AG20443 (cell line): Measurements from ENCODE around the gene OR2A7.
"Not testable (repeated sequence)": the region's sequence is repeated elsewhere in the genome, so short reads cannot be mapped to it uniquely, and the experiment has no call there.

Experiments
- DNase-seq: peaks from one replicate; pipeline ENCODE4 v3.0.0; 2012; ENCODE audit warnings: low spot score, mixed read lengths

Gene OR2A7

DNA sequence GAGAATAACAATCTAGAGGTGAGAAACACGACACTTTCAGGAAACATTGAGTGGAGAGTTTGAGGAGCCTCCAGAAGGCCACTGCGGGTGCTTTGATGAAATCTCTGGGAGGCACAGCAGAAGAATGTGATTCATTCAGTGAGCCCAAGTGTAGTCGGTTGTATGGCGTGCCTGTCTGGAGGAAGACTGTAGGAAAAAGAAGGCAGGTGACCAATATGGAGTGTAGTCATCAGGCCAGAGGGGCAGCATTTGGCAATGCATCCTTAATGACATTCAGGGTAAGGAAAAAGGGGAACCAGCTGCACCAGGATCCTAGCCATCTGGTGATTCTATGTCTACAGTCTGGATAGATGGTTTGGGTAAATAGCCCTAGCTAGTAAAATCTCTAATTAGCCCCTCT is 12.3 kb downstream of the OR2A7 start:
- DNase-seq = not testable (repeated sequence)

DNA sequence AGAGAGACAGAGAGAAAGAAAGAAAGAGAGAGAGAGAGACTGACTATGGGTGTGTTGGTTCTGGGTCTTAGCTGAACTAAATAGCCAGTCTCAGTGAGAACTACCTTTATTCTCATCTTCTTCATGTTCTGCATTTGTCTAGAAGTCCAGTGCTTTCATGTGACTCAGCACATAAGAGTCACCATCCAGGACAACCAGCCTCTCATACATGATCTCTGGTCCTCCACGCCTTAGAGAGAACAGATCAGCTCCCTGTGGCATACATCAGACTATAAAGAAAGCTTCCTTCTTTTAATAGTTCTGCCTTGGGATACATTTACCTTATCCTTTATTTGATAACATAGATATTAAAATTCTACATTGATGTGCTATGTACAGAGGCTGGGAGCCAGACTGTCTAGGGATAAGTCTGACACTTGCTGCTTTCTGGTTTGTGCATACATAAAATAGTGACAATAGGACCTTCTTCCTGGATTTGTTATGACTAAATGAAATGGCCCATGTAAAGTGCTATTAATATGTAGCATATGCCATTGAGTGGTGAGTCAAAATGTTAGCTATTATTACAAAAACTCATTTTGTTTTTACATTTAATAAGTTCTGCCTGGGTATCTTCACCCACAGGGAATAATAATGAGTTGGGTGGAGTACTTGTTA is 16.8 kb downstream of the OR2A7 start:
- DNase-seq = not testable (repeated sequence)

DNA sequence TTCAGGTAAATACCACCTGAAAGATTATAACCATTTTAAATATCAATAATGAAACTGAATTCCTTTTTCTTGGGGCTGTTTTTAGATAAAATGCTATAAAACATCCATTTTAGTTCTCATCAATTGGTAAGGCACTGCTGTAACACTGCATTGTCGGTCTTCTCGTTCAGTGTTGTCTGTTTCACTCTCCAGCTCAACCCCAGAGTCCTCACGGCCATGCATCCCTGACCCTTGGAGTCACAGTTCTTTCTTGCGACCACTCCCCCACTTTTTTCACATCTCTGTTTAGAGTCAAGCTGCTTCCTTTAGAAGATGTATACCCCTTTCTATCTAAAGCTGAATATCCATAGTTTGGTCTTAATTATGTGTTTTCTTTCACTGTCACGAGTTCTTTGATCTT is 17.6 kb downstream of the OR2A7 start:
- not testable (repeated sequence) for DNase-seq

DNA sequence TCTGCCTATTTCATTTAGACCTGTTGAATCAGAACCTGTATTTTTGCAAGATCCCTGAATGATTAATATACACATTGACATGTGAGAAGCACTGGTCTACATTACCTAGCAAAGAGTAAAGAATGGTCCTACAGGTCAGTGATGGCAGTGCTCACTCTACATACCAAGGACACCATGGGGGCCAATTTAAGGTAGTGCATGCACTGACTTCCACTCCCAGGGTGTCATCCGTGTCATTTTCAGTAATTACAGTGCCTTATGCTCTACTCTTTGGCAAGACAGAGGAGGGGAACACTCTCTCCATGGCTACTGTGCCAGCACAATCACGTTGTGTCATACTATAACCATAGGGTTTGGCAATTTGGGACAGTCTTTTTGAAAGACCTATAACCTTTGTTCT is 19.2 kb downstream of the OR2A7 start:
- not testable (repeated sequence) for DNase-seq

DNA sequence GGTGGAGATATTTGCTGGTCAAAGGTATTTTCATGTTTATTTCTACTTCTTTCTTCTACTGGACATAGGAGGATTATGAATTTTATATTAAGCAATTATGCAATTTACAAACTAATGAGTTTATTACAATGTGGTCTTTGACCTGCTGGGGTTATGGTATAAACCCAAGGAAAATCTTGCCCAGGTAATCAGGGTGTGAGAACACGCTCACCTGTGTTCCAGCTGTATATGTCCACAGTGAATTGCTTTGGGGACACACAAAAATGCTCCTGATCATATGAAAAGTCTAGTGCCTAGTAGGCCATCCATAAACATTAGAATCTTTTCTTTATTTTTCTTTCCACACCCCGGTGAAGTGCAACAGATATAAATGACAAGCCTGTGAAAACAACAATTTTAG is 25.2 kb downstream of the OR2A7 start, which contains the start of gene OR2A42:
OR2A42 (minus strand) TSS at position 241 of the 400 bp plus-strand sequence. CDS start 6,762 bp downstream, outside the sequence.
- not testable (repeated sequence) for DNase-seq

DNA sequence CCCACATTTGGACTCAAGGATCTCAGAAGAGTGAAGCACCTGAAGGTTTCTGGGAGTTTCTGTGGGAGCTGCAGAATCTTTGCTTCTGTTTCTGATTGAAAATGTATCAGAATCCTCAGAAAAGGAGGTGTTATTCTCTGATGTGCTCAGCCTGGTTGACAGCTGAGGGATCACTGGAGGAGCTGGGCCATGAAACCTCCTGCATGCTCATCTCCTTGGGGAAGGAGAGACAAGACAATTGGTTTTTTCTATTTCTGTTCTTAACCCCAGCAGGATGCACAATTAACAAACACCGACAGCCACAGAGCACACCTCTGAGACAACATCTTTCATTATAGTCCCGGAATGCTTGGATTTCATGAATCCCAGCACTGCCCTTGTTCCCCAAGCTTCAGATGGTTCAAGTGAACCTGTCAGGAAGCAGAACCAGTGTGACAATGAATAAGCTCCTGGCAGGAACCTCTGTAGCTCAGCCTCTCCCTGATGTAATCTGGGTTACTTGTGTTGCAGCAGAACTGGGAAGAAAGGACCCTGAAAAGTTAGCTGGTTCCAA is 26.0 kb downstream of the OR2A7 start:
- not testable (repeated sequence) for DNase-seq

DNA sequence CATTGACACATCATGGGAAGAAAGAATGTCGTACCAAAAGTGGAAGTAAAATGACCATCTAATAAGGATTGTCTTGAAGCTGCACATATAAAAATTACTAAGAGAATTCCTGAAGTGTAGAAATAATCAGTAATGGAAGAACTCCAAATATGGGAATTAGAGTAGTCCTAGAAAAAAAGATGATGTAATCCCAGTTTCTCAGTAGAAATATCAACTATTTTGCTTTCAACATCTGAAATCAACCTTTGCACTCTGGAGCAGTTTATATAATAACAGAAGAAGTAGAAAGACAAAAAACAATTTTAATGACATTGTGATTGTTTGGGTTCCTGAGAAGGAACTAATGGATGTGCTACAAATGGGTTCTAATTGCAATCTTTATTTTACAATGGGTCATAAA is 31.6 kb downstream of the OR2A7 start:
- DNase-seq = not testable (repeated sequence)

DNA sequence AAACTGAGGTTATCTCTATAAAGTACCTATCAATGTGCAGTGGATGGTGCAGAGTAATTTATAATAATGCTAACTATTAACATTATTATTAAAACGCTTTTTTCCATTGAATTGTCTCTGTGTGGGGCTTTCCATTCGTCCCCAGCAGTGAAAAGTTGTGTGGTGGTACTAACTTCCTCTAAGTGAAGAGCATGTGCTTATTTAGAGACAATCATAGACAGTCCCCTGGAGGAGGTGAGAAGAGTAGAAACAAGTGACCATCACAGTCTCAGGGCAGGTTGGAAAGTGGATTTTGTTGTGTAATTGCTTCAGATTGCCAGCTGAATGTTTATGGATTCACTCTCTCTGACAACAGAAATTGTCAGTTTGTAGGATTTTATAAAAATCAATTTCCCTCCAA is 33.6 kb downstream of the OR2A7 start:
- not testable (repeated sequence) for DNase-seq

DNA sequence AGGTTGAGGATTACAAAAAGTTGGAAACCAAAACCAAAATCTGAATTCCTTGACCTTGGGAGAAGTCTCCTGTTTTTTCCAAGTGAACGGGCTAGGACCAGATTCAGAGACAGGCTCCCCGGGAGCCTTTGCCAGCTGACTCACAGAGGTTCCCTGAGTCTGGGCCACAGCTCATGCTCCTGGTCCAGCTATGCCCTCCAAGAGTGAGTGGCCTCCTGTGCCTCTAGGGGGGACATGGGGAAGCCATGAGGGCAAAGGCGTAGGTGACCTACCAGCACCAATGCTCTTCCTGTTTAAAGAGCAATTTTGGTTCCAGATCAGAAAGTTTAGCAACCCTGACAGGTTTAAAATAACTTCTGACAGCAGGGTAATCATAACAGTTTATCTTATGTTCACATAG is 35.8 kb downstream of the OR2A7 start:
- not testable (repeated sequence) for DNase-seq

DNA sequence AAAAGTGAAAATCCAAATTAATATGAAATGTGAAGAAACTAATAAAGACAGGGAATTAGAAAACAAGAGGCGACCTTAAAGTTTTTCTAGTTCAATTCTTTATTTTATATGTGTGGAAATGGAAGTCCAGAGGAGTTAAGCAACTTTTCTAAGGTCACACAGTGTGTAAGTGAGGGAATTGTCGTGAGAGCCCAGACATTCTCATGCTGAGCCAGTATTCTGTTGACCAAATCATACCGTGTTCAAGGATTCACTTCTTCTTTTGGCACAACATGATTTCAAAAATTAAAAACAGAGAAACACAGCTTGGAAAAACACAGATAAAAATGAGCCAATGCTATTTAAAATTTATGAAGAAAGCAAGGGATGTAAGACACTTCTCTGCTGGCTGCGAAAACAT is 37.7 kb downstream of the OR2A7 start:
- DNase-seq = not testable (repeated sequence)

DNA sequence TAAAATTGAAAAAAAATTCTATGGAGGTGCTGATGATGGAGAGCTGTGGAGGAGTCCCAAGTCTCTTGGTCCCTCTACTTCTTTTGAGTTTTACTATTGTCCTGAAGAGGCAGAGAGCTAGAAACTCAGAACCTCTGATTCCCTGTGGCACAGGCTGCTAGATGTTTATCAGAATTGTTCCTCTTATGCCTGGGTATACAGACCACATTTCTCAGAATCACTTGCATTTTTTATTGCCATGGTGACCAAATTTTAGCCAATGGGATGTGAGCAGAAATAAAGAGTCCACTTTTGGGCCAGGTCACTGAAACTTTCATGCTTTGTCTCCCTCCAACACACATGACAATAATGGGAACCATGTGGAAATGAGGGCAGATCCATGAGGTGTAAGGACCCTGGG is 40.9 kb downstream of the OR2A7 start:
- not testable (repeated sequence) for DNase-seq

DNA sequence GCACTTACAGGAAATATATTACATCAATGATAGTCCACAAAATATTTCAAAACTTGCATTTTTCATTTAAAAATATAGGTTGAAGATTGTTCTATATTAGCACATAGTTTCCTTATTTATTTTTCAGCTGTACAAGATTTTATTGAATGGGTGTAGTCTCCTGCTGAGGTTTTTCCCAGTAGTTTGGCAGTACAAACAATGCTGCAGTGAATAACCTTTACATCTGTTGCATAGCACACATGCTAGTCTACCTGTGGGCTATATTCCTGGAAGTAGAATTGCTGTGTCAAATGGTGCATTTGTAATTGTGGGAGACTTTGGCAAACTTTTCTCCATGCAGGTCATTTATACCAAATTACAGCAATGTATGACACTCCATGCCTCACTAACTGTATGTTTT is 44.1 kb downstream of the OR2A7 start:
- not testable (repeated sequence) for DNase-seq

DNA sequence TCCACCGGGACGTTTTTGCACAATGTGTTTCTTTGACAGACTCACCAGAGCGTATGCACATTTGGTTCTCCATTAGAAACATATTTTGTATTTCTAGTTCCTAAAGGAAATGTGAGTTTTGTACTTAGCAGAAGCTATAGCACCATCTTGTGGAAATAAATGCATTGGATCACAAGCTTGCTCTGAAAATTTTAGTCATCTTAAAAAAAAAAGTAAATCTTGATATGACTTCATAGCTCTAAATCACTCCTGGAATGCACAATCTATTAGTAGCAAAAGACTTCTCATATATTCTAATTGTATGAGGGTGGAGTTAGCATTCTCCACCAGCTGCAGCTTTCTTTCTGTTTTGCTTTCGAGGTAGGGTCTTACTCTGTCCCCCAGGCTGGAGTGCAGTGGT is 45.4 kb downstream of the OR2A7 start:
- not testable (repeated sequence) for DNase-seq

DNA sequence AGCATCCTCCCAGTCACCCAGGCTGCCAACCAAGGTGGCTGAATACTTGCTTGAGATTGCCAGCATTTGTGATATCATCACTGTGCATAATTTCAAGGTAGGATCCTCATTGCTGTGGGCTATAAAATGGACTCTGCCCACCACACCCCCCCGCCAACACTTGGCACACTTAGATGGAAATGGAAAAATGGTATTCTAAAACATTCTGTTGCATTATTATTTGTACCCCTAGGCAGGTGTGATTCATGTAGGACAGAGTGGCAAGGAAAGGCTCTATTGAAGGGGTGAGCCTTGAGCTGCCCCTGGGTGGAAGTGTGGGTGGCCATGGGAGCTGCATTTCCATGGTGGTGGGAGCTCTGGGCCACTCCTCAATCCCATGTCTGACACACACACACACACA is 46.0 kb downstream of the OR2A7 start:
- not testable (repeated sequence) for DNase-seq

DNA sequence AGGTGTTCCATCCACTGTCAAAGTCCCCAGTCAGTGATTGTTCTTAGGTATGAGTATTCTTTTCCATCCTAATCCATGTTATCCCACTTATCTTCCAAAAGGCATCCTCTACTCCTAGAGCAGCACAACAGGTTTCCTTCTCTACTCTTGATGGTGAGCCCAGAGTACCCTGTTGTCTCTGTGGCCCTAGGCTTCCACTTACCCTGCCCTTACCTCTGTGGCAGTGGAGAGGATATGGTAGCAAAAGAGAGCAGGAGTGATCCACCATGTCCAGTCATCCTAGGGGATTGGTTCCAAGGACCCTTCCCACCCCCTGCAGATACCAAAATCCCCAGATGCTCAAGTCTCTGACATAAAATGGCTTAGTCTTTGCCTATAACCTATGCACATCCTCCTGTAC is 47.4 kb downstream of the OR2A7 start:
- DNase-seq = not testable (repeated sequence)
